Endometrial microvascular endothelial cells (primary cell): ENCODE measurements around the gene ARAP3. TPM values are rescaled to one million over a fixed set of nuclear protein-coding genes. Genes with fewer than 3 reads are reported as not detected.
"Not testable (repeated sequence)": the region's sequence is repeated elsewhere in the genome, so short reads cannot be mapped to it uniquely, and the experiment has no call there.

Experiments used
- in situ Hi-C: cut with HindIII; loops from 2 replicates; pipeline ENCODE4 v1.10.0; 2017; ENCODE audit warnings: low sequenced_read_pairs, low pct_unique_long_range_greater_than_20kb; ENCODE audit errors: inconsistent ontology term
- total RNA-seq: library from RNA; depleted of rRNA; stranded (reverse); fragments of >200 nt; gene quantifications from one replicate; pipeline ENCODE4 v1.2.3, GENCODE V29; 2015; ENCODE audit errors: inconsistent ontology term

ARAP3 gene, protein sequence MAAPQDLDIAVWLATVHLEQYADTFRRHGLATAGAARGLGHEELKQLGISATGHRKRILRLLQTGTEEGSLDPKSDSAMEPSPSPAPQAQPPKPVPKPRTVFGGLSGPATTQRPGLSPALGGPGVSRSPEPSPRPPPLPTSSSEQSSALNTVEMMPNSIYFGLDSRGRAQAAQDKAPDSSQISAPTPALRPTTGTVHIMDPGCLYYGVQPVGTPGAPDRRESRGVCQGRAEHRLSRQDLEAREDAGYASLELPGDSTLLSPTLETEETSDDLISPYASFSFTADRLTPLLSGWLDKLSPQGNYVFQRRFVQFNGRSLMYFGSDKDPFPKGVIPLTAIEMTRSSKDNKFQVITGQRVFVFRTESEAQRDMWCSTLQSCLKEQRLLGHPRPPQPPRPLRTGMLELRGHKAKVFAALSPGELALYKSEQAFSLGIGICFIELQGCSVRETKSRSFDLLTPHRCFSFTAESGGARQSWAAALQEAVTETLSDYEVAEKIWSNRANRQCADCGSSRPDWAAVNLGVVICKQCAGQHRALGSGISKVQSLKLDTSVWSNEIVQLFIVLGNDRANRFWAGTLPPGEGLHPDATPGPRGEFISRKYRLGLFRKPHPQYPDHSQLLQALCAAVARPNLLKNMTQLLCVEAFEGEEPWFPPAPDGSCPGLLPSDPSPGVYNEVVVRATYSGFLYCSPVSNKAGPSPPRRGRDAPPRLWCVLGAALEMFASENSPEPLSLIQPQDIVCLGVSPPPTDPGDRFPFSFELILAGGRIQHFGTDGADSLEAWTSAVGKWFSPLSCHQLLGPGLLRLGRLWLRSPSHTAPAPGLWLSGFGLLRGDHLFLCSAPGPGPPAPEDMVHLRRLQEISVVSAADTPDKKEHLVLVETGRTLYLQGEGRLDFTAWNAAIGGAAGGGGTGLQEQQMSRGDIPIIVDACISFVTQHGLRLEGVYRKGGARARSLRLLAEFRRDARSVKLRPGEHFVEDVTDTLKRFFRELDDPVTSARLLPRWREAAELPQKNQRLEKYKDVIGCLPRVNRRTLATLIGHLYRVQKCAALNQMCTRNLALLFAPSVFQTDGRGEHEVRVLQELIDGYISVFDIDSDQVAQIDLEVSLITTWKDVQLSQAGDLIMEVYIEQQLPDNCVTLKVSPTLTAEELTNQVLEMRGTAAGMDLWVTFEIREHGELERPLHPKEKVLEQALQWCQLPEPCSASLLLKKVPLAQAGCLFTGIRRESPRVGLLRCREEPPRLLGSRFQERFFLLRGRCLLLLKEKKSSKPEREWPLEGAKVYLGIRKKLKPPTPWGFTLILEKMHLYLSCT (N-terminal part only)
- 58.1 TPM for total RNA-seq

DNA sequence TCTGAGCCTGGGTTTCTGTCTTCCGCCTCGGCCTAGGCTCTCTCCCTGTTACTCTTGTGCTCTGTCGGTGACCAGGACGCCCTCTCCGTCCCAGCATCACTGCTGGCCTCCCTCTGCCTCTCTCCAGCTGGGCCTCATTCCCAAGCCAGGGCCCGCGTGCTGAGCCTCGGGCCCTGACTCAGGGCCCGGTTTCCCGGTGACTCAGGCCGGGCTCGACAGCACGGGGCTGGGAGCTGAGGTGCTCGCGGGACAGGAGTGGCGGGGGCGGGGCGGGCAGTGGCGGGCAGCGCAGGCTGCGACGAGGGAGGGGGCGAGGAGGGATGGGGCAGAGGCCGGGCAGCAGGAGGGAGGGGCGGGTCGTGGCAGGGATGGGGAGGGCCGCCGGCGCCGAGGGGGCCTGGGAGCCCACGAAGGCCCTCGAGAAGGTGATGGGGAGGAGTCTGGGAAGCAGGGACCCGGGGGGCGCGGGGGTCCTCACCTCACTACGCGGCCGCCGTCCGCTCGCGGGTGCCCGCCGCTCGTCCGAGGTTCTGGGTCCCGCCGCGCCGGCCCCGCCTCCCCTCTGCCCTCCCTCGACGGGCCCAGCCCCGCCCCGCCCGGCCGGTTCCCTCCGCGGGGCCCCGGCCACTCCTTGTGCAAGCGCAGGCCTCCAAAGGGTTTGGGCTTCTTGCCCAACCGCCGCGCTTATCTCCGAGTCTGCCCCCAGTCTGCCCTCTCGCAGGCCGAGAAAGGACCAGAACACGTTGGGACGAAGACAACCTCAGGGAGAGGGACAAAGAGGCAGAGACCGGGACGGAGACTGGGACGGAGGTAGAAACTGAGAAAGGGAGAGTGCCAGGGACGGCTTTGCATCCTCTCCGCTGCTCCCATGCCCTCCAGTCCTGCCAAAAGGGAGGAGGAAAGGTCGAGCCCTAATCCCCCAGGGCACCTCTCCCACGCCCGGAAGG is at the start of gene ARAP3:
ARAP3 (minus strand) TSS at position 536 of the 947 bp plus-strand sequence. CDS start 1,744 bp downstream, outside the sequence.
- in situ Hi-C loops: loop anchor here (25.0 kb wide), 1 partner anchor 455 kb away; no protein-coding TSS in a partner anchor

DNA sequence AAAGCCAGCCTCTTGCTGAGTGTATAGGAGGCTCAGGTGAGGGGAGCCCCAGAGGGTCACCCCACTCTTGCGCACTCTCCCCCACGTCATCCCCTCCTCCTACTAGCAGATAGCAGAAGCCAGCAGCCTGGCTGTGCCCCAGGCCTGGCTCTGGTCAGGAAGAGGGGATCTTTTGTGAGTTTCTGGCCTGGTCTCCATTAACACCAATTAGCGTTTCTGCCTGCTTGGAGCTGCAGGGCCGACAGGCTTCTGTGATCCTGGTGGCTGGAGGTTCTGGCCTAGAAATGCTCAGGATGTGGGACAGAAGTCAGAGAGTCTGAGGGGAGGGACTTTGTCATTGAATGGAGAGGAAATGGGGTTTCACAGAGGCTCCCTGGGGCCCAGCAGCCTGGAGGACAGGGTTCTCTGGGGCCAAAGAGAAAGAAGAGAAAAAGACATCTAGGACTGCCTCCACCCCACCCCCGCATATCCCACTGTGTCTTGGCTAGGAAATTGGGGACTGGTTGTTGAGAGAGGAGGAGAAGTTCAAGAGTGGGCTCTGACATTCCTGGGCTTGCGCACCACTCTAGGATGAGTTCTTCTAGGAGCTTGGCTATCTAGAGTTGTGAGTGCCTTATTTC is 47.5 kb upstream of the ARAP3 start:
- in situ Hi-C loops: no loop called here

DNA sequence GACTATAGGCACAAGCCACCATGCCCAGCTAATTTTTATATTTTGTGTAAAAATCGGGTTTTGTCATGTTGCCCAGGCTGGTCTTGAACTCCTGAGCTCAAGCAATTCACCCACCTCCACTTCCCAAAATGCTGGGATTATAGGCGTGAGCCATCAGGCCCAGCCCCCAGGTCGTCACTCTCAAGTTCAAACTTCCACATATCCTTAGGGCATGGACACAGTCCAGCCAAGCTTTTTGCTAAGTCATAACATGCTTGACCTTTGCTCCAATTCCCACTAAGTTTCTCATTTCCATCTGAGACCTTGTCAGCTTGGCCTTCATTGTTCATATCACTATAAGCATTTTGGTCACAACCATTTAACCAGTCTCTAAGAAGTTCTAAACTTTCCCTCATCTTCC is 43.9 kb upstream of the ARAP3 start:
- in situ Hi-C loops: no loop called here

DNA sequence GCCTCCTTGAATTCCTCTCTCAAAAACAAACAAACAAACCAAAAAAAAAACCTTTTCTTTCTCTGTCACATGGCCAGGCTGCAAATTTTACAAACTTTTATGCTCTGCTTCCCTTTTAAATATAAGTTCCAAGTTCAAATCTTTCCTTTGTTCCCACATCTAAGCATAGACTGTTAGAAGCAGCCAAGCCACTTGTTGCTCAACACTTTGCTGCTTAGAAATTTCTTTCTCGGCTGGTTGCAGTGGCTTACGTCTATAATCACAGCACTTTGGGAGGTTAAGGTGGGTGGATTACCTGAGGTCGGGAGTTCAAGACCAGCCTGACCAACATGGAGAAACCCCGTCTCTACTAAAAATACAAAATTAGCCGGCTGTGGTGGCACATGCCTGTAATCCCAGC is 43.1 kb upstream of the ARAP3 start:
- in situ Hi-C loops: not testable (repeated sequence)

DNA sequence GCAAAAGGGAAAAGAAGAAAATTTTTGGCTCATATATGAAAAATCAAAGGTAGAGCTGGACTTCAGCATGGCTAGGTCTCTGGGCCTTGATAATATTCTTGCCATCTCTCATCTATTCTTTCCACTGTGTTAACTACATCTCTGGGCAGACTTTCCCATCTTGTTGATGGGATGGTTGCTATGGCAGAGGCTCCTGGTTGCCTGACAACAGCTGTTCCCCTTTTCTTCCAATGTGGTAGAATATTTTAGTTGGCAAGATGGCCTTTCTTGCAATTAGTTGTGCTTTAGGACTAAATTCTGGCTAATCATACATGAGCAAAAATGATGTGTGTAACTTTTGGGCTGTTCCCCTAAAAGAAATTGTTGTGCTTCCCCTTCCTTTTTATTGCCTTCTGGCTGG is 40.2 kb upstream of the ARAP3 start:
- in situ Hi-C loops: no loop called here

DNA sequence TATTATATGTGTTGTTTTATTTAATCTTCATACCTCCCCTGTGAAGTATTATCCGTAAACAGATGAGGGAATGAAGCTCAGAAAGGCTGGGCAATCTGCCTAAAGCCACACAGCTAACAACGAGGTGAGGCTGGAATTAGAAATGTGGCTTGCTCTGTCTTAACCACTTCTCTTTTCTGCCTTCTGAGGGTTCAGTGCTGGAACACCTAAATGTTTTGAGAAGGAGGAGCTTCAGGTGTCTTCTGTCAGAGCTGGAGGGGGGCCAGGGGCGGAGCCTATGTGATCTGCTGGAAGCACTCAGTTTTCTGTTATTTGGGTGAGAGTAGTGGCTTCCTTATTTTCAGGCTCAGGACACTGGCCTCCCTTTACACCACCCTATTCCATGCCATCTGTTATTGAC is 35.0 kb upstream of the ARAP3 start:
- in situ Hi-C loops: no loop called here

DNA sequence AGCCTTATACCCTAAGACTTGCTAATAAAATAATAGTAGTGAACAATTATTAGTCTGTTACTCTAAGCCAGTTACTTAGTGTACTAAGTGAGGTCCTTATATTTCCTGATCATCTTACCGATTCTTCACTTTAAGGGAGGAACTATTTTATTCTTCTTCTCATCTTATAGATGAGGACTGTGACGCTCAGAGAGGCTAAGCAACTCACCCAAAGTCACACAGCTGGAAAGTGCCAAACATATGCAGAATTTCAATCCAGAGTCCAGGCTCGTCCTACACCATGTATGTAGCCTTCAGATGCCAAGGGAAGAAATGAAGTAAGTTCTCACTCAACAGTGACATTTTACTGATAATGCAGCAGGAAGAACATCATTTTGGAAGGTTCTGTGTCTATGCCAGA is 34.4 kb upstream of the ARAP3 start:
- in situ Hi-C loops: no loop called here

DNA sequence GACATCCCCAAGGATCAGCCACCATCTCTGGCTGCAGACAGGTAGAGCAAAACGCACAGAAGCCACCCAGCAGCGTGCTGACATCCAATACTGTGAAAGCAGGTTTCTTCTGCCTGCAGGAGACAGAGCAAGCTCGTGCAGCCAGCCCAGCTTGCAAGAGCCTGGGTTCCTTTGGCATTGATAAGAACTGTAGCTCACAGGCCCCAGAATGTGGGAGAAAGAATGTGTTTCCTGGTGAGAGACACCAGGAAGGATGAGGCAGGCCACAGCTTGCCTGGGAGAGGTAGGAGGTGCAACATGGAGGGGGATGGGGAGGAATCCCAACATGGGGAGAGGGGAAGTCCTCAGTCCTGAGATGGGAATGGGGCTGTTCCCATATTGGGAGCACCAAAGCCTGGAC is 34.0 kb upstream of the ARAP3 start:
- in situ Hi-C loops: no loop called here

DNA sequence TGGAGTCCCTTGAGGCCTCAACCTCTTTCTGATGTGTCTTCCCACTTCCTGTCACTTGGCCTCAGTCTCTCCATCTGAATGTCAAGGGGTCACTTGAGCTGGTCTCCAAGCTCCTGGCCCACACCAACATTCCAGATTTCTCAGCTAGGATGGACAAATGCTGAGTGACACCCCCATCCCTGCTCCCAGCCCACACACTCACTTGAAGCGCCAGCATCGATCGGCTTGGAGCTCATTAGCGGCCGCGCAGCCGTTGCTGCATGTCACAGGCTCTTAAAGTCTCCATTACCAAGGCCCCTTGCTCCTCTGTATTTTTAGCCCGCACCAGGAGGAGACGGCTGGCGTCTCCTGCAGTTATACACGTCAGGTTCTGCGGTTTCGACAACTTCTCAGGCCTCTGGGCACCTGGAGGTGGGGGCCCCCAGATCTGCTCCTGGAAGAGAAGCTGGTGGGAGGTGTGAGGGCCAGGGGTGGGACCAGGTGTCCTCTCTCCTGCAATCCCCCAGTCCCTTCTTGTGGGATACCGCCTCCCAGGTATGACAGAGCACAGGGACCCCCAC is 33.4 kb upstream of the ARAP3 start:
- in situ Hi-C loops: no loop called here

DNA sequence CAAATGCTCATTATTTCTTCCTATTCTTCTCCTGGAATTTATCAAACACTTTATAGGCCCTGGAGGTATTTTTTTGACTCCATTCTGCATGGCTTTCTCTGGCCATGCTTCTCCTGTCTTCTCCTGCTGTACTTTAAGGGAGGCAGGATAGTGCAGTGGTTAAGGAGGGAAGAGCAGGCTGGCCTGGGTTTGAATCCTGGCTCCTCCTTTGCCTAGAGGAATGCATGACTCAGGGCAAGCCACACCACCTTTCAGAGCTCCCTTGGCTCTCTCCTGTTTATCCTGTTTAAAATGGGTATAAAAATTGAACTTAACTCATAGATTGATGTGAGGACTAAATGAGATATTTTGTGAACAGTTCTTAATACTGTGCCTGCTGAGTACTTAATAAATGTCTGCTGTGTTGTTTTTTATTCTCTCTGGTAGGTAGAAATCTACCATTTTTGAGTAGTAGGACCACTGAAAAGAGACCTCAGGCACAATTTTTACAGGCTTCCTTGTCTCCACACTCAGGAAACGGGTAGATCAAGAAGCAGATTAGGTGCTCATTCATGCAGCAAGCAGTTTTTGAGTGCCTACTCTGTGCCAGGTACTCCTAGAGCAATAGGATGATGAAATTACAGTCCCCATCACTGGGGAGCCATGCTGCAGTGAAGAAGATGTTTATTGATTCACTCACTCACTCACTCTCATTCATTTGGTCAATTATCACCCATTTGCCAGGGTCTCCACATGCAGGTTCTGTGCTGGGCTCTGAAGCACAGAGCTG is 32.7 kb upstream of the ARAP3 start:
- in situ Hi-C loops: no loop called here

DNA sequence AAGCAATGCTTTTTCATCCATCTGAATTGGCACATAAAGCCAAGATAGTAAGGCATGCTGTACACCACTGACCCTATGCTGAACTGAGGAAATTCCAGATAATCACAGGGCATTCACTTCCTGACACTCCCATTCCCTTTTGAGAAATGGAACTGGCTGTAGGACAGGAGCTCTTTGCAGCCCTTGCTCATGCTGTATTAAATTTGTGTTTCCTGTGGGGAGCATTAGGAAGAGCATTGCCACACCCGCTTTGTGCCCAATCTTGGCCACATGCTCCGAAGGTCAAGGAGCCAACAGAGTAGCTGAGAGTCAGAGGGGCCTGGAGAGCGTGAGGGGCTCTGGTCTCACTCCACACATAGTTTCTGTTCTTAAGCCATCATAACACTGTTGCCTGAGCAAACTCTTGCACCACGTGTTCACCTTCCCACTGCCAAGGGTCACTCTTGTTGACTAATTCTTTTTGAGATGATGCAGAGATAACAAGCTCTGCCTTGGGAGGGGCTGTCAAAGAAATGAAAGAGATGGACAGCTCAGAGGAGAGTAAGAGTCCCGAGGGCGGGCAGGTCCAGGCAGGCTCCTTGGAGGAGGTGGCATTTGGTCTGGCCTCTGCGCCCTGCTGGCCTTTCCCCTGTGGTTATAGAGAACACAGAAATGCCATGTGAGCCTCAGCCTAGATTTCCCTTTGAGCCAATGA is 31.7 kb upstream of the ARAP3 start:
- in situ Hi-C loops: no loop called here

DNA sequence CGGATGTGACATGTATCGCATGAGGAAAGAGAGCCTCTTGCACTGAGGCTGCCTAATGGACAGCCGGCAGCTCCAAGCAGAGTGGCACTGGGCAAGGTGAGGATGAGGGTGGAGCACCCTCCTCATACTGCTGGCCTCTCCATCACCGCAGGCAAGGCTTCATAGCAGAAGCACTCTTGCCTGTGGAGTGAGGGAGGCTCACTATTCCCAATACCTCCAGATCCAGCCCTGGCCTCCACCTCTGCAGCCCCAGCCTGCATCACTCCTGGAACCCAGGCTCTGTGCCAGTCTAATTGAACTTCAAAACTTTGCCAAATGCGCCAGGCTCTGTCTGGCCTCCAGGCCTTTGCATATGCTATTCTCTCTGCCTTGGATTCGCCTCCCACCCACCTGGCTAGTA is 29.7 kb upstream of the ARAP3 start:
- in situ Hi-C loops: no loop called here

DNA sequence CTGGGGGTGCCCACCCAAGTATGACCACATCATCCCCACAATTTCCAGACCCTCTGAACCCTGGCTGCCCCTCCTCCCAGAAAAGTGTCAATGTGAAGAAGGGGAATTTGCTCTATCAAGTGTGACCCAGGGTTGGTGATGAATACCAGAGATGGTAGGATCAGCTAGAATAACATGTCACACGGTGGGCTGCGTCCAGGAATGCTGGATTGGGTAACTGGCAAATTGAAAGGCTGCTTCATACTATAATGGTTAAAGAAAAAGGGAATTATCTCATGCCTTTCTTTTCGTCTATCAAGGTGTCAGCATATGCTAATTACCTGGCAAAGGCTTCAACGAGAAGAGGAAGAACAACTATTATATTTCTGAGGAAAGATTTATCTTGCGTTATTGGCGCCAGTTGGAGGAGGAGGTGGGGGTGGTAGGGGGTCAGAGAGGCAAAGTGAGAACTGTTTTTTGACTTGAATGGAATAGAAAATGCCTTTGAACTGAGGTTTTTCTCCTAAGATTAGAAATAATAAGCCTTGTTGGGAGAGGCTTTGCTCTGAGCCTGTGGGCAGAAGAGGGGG is 27.8 kb upstream of the ARAP3 start:
- in situ Hi-C loops: no loop called here

DNA sequence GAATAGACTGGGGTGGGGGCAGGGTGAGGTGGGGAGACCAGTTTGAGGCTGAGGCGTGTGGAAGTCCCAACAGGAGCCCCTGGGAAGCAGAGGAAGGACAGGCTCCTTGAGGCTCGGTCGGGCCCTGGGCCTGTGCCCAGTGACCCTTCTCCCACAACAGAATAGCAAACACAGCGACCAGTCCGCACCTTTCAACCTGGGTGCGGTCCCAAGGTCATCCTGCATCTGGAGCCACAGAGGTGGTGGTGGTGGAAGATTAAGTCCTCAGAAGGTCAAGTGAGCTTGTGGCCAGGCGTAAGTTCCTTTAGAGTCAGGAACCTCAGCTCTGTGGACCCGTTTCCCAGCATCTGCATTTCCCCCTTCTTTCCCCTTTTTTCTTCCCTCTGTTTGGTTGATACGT is 26.0 kb upstream of the ARAP3 start:
- in situ Hi-C loops: no loop called here

DNA sequence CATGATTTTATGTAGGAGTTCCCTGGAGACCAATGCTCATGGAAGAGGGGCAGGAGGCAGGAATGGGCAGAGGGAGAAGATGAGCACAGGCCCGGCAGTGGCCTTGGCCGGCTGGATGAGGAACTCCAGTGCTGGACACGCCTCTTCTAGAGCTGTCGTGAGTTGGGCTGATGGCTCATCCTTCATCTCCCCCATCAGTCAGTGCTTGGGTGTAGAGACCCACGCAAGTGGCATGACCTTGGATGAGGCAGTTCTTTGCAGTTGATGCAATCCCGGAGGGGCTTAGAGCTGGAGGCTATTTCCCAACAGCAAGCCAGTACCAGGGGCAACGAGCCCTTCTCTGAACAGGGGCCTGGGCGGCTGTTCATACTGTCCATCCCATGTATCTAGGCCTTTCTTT is 25.5 kb upstream of the ARAP3 start:
- in situ Hi-C loops: no loop called here

DNA sequence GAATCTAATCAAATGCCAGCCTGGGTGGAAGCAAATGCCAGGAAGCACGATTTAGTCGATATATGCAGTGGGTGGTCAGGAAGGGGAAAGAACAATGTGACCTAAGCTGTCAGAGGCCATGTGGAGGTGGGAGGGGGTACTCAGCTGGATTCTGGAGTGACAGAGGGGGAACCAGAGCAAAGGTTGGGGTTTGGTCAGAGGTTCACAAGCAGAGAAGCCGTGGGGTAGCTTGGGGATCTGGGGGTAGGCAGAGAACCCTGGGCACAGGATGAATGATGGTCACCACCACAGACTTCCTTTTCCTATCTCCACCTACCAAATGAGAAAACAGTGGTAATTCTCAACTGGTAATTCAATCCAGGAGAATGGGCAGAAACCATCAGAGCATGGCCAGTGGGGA is 24.1 kb upstream of the ARAP3 start:
- in situ Hi-C loops: no loop called here
